Neural cell (in vitro differentiated cells): ENCODE measurements around the gene NACC2. TPM values are rescaled to one million over a fixed set of nuclear protein-coding genes. Genes with fewer than 3 reads are reported as not detected.

Experiments
- H2AFZ ChIP-seq: fragments of 200-600, 300-800 bp; sonication (generic), shearing (Covaris generic); 2 replicates; pipeline ENCODE4 v1.6.0; 2014; ENCODE audit warnings: low read depth, mild to moderate bottlenecking, antibody characterized with exemption, low read length, moderate library complexity
- H3F3A ChIP-seq: fragments of 200-600 bp; shearing (Covaris generic); 2 replicates; pipeline ENCODE4 v1.6.1; 2016; ENCODE audit warnings: mild to moderate bottlenecking, moderate library complexity, mixed read lengths, antibody characterized with exemption, low read length; ENCODE audit not compliant: insufficient read depth, poor library complexity, severe bottlenecking
- H3K27ac ChIP-seq: fragments of 200-600, 300-800 bp; sonication (generic), shearing (Covaris generic); 2 replicates; pipeline ENCODE4 v1.5.1; 2014; ENCODE audit warnings: mild to moderate bottlenecking, low read length, moderate library complexity
- H3K27me3 ChIP-seq: fragments of 300-800, 200-600 bp; sonication (generic), shearing (Covaris generic); 2 replicates; pipeline ENCODE4 v1.6.0; 2014; ENCODE audit warnings: mild to moderate bottlenecking, low read depth, low read length, moderate library complexity; ENCODE audit not compliant: insufficient read depth
- H3K36me3 ChIP-seq: fragments of 300-800, 200-600 bp; sonication (generic), shearing (Covaris generic); 2 replicates; pipeline ENCODE4 v1.5.1; 2014; ENCODE audit warnings: mild to moderate bottlenecking, antibody characterized with exemption, low read length, moderate library complexity; ENCODE audit not compliant: insufficient read depth
- H3K4me2 ChIP-seq: fragments of 300-800, 200-600 bp; sonication (generic), shearing (Covaris generic); 2 replicates; pipeline ENCODE4 v1.6.0; 2014; ENCODE audit warnings: mild to moderate bottlenecking, low read length
- H3K4me3 ChIP-seq: fragments of 300-800, 200-600 bp; sonication (generic), shearing (Covaris generic); 2 replicates; pipeline ENCODE4 v1.5.1; 2014; ENCODE audit warnings: mild to moderate bottlenecking, low read length, moderate library complexity
- H3K79me2 ChIP-seq: fragments of 200-600 bp; shearing (Covaris generic); replicated peaks from 2 replicates; pipeline ENCODE4 v1.6.0; 2014; ENCODE audit warnings: mild to moderate bottlenecking, low read length, moderate library complexity; ENCODE audit not compliant: insufficient read depth
- H3K9ac ChIP-seq: fragments of 300-800, 200-600 bp; sonication (generic), shearing (Covaris generic); 2 replicates; pipeline ENCODE4 v1.6.1; 2016; ENCODE audit warnings: mild to moderate bottlenecking, low read length, mixed read lengths
- H3K9me2 ChIP-seq: fragments of 200-600 bp; shearing (Covaris generic); 2 replicates; pipeline ENCODE4 v1.6.1; 2016; ENCODE audit warnings: mild to moderate bottlenecking, low read length, mixed read lengths; ENCODE audit not compliant: insufficient read depth
- H3K9me3 ChIP-seq: fragments of 200-600, 300-800 bp; sonication (generic), shearing (Covaris generic); 2 replicates; pipeline ENCODE4 v1.6.1; 2016; ENCODE audit warnings: mild to moderate bottlenecking, mixed run types, low read length, moderate library complexity, mixed read lengths
- H4K20me1 ChIP-seq: fragments of 200-600 bp; shearing (Covaris generic); 2 replicates; pipeline ENCODE4 v1.6.1; 2016; ENCODE audit warnings: mild to moderate bottlenecking, mixed run types; ENCODE audit not compliant: insufficient read depth
- EP300 ChIP-seq: fragments of 450-650 bp; conservative IDR thresholded peaks from 2 replicates; pipeline ENCODE4 v1.6.1; 2014; ENCODE audit warnings: antibody characterized with exemption, mild to moderate bottlenecking, moderate library complexity; ENCODE audit not compliant: poor library complexity, severe bottlenecking
- EZH2 ChIP-seq: fragments of 200-600, 300-800 bp; shearing (Covaris generic), sonication (generic); IDR thresholded peaks from 2 replicates; pipeline ENCODE4 v1.6.1; 2014; ENCODE audit warnings: antibody characterized with exemption, low read length, borderline replicate concordance, mild to moderate bottlenecking; ENCODE audit not compliant: insufficient read depth, poor library complexity, severe bottlenecking
- MXI1 ChIP-seq: fragments of 450-650 bp; conservative IDR thresholded peaks from 2 replicates; pipeline ENCODE4 v1.6.1; 2014; ENCODE audit warnings: antibody characterized with exemption, mild to moderate bottlenecking; ENCODE audit not compliant: poor library complexity, severe bottlenecking
- POLR2AphosphoS5 ChIP-seq: IDR thresholded peaks from 2 replicates; pipeline ENCODE4 v1.6.1; 2012
- RAD21 ChIP-seq: fragments of 450-650 bp; conservative IDR thresholded peaks from 2 replicates; pipeline ENCODE4 v1.6.1; 2014; ENCODE audit warnings: antibody characterized with exemption, mild to moderate bottlenecking, moderate library complexity
- SMC3 ChIP-seq: fragments of 450-650 bp; conservative IDR thresholded peaks from 2 replicates; pipeline ENCODE4 v1.6.1; 2014; ENCODE audit warnings: antibody characterized with exemption, mild to moderate bottlenecking, moderate library complexity; ENCODE audit not compliant: poor library complexity
- TAF1 ChIP-seq: IDR thresholded peaks from 2 replicates; pipeline ENCODE4 v1.6.1; 2012; ENCODE audit warnings: low read depth
- polyA plus RNA-seq: library from polyadenylated mRNA; depleted of rRNA; stranded (reverse); fragments of >200 nt; gene quantifications from 2 replicates; pipeline ENCODE4 v1.2.3, GENCODE V29; 2014
- TF ChIP-seq, protein P1 (sequence below): IDR thresholded peaks from 2 replicates; pipeline ENCODE4 v1.6.1; 2012; ENCODE audit warnings: borderline replicate concordance
- TF ChIP-seq, protein P2 (sequence below): fragments of 450-650 bp; IDR thresholded peaks from 2 replicates; pipeline ENCODE4 v1.5.1; 2014; ENCODE audit warnings: antibody characterized with exemption, mild to moderate bottlenecking, moderate library complexity; ENCODE audit not compliant: poor library complexity, severe bottlenecking

The NACC2 gene
- polyA plus RNA-seq, 1 donor from 2014 or later: 1.7 TPM

DNA sequence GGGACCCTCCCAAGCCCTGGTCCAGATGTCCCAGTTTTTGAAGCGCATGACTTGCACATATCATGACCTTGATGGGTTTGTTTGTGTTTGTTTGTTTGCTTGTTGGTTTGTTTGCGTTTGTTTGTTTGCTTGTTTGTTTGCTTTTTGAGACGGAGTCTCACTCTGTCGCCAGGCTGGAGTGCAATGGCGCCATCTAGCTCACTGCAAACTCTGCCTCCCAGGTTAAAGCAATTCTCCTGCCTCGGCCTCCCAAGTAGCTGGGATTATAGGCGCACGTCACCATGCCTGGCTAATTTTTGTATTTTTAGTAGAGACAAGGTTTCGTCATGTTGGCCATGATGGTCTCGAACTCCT is 120.9 kb downstream of the NACC2 start:
- Histone ChIP-seq H3K27me3 (no peaks in the 10 kb centered on the region), H2AFZ (no peak overlapping the region), H3F3A (no peaks in the 10 kb centered on the region), H3K4me2 (no peak overlapping the region), H3K36me3 (no peaks in the 10 kb centered on the region), H3K79me2 (no peaks in the 10 kb centered on the region), H4K20me1 (no peaks in the 10 kb centered on the region), H3K9me3 (no peaks in the 10 kb centered on the region), H3K4me3 (no peak overlapping the region), H3K27ac (no peak overlapping the region), H3K9ac (no peak overlapping the region), H3K9me2 (no peaks in the 10 kb centered on the region)
- TF ChIP-seq MXI1: no peak
- TF ChIP-seq, protein P1, sequence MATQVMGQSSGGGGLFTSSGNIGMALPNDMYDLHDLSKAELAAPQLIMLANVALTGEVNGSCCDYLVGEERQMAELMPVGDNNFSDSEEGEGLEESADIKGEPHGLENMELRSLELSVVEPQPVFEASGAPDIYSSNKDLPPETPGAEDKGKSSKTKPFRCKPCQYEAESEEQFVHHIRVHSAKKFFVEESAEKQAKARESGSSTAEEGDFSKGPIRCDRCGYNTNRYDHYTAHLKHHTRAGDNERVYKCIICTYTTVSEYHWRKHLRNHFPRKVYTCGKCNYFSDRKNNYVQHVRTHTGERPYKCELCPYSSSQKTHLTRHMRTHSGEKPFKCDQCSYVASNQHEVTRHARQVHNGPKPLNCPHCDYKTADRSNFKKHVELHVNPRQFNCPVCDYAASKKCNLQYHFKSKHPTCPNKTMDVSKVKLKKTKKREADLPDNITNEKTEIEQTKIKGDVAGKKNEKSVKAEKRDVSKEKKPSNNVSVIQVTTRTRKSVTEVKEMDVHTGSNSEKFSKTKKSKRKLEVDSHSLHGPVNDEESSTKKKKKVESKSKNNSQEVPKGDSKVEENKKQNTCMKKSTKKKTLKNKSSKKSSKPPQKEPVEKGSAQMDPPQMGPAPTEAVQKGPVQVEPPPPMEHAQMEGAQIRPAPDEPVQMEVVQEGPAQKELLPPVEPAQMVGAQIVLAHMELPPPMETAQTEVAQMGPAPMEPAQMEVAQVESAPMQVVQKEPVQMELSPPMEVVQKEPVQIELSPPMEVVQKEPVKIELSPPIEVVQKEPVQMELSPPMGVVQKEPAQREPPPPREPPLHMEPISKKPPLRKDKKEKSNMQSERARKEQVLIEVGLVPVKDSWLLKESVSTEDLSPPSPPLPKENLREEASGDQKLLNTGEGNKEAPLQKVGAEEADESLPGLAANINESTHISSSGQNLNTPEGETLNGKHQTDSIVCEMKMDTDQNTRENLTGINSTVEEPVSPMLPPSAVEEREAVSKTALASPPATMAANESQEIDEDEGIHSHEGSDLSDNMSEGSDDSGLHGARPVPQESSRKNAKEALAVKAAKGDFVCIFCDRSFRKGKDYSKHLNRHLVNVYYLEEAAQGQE: no peak
- TF ChIP-seq RAD21: no peak
- TF ChIP-seq SMC3: no peak
- TF ChIP-seq, protein P2, sequence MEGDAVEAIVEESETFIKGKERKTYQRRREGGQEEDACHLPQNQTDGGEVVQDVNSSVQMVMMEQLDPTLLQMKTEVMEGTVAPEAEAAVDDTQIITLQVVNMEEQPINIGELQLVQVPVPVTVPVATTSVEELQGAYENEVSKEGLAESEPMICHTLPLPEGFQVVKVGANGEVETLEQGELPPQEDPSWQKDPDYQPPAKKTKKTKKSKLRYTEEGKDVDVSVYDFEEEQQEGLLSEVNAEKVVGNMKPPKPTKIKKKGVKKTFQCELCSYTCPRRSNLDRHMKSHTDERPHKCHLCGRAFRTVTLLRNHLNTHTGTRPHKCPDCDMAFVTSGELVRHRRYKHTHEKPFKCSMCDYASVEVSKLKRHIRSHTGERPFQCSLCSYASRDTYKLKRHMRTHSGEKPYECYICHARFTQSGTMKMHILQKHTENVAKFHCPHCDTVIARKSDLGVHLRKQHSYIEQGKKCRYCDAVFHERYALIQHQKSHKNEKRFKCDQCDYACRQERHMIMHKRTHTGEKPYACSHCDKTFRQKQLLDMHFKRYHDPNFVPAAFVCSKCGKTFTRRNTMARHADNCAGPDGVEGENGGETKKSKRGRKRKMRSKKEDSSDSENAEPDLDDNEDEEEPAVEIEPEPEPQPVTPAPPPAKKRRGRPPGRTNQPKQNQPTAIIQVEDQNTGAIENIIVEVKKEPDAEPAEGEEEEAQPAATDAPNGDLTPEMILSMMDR: no peak
- TF ChIP-seq TAF1: no peak
- no peak for TF ChIP-seq EZH2
- TF ChIP-seq EP300: no peak
- TF ChIP-seq POLR2AphosphoS5: no peak

DNA sequence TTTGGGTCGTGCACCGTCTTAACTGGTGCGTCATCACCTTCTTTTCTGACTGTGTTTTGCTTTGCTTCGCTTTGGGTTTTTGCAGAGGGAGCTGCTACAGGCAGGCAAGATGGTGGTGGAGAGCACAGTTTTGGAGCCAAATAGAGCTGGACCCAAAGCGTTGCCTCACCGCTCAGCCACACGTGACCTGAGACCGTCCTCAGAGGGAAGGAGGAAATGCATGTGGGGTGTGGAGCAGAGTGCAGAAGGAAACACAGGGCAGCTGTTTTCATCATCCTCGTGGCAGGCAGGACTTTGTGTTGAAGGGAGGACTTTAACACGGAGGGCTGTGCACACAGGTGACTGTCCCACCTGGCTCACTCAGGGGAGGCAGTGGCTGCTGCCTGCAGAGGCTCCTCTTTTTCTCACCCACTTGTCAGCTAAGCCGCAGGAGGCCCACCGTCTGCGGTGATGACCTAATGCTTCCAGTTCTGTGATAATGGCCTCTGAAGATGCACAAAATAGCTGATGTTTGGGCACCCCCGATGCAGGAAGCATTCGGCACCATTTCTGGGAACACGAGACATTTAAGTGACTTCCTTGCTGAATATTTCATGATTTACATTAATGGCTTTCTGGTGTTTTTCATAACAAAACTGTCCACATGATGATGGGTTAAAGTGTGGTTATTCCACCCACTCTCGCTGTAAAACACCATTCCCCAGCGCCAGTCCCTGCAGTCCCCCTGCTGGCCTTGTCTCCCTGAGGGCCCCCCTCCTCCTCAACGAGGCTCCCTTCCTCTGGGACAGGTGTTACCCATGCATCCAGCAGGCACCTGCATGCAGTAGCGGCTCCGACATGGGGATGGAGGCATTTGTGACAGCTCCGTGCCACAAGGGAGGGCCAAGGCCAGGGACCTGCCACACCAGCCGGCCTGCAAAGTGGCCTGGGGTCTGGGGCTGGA is 121.5 kb downstream of the NACC2 start:
- Histone ChIP-seq H3F3A (no peaks in the 10 kb centered on the region), H2AFZ (no peak overlapping the region), H4K20me1 (no peaks in the 10 kb centered on the region), H3K36me3 (no peaks in the 10 kb centered on the region), H3K27me3 (no peaks in the 10 kb centered on the region), H3K79me2 (no peaks in the 10 kb centered on the region), H3K4me3 (no peak overlapping the region), H3K9me2 (no peaks in the 10 kb centered on the region), H3K4me2 (no peak overlapping the region), H3K9ac (no peak overlapping the region), H3K9me3 (no peaks in the 10 kb centered on the region), H3K27ac (no peak overlapping the region)
- TF ChIP-seq EP300 (peak; percentile 17), RAD21 (no peak), POLR2AphosphoS5 (no peak), TAF1 (no peak)
- TF ChIP-seq, protein P2: no peak
